Prostate gland (tissue), 2 donors: ENCODE data around the gene DBH. TPM values are rescaled to one million over a fixed set of nuclear protein-coding genes. Genes with fewer than 3 reads are reported as not detected.

Experiments
- DNase-seq: peaks from one replicate; pipeline ENCODE4 v3.0.0-alpha.2; 2019; ENCODE audit warnings: low spot score
- H3K27ac ChIP-seq, 2 donors: fragments of 200-600 bp; sonication (generic); 2 replicates each; pipeline ENCODE4 v1.5.1; 2017 to 2019
- H3K27me3 ChIP-seq: fragments of 200-600 bp; sonication (generic); replicated peaks from 2 replicates; pipeline ENCODE4 v1.5.1; 2019; ENCODE audit not compliant: insufficient read depth
- H3K36me3 ChIP-seq, 2 donors: fragments of 200-600 bp; sonication (generic); 1 replicate in 1 of 2; 2 replicates in 1 of 2; pipeline versions ENCODE4 v1.5.1 to v1.8.1; 2017 to 2019
- H3K4me1 ChIP-seq: fragments of 200-600 bp; sonication (generic); replicated peaks from 2 replicates; pipeline ENCODE4 v1.5.1; 2019
- H3K4me3 ChIP-seq, 2 donors: fragments of 200-600 bp; sonication (generic); 2 replicates each; pipeline ENCODE4 v1.5.1; 2017 to 2019
- H3K9me3 ChIP-seq: fragments of 200-600 bp; sonication (generic); 2 replicates; pipeline ENCODE4 v1.5.1; 2017
- POLR2A ChIP-seq: fragments of 450-650 bp; IDR thresholded peaks from one replicate; pipeline ENCODE4 v1.6.1; 2016; ENCODE audit warnings: antibody characterized with exemption, mild to moderate bottlenecking
- POLR2AphosphoS5 ChIP-seq: sonication (generic); formaldehyde crosslinking; IDR thresholded peaks from one replicate; pipeline ENCODE4 v1.6.1; 2017; ENCODE audit warnings: antibody characterized with exemption
- WGBS: methylation state at CpG from one replicate; pipeline ENCODE4 v1.1.5; 2018; 5-methylcytosine and 5-hydroxymethylcytosine counted together
- intact Hi-C: fragments of 100-400 bp; cut with DNase I; formaldehyde crosslinking; loops from one replicate; pipeline ENCODE4 v1.14.2; 2022
- total RNA-seq, 2 donors: library from RNA; depleted of rRNA; stranded (reverse); fragments of >200 nt; gene quantifications; one replicate each; pipeline ENCODE4 v1.1.0, GENCODE V29; 2016
- TF ChIP-seq, protein P1 (sequence below), 4 experiments: fragments of 200-600 bp in 2 of 4; fragments of 450-650 bp in 2 of 4; sonication (generic) in 2 of 4; IDR thresholded peaks; 1 replicate in 3 of 4; 2 replicates in 1 of 4; pipeline ENCODE4 v1.5.1; 2016 to 2019; ENCODE audit warnings: antibody characterized with exemption in 4 of 4, mild to moderate bottlenecking in 2 of 4, moderate library complexity in 2 of 4

DBH gene
- total RNA-seq, 2 donors from 2014 or later: not detected

DNA sequence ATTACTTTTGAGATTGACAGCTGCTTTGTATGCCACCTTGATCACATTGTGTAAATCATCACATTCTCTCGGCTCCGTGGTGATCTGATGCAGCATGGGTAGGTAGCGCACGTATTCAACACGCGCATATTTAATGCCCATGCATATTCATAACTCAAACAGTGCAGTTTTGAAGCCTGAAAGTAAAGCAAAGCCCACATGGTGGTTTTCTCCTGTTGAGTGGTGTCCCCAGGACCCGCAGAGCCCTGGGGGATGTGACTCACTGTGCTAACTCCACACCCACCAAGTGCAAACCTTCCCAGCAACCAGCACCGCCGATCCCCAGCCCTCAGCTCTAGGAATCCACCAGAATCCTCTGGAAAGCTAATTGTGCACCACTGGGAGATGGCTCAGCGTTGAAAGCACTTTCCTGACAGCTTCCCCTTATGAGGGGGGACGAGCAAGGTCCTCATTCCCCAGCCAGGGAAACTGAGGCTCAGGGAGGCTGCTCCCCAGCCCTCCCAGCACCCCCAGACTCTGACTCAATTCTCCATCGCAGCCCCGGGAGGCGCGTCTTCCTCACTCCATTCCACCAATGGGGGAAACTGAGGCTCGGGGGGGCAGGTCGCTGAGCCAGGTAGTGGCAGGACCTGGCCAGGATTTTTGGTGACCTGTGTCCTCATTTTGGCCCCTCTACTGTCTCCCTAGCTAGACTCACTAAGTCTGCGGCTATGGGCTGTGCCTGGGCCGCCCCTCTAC is 55.6 kb downstream of the DBH start:
- H3K27me3 ChIP-seq: no peaks in the 10 kb centered on the region
- no peak for DNase-seq
- no peaks in the 10 kb centered on the region for H3K36me3 ChIP-seq
- no peaks in the 10 kb centered on the region for H3K4me1 ChIP-seq
- no peak overlapping the region for H3K27ac ChIP-seq
- no peaks in the 10 kb centered on the region for H3K9me3 ChIP-seq
- no peak overlapping the region for H3K4me3 ChIP-seq
- 86% methylated on average over 19 of the region's 19 CpGs for WGBS
- TF ChIP-seq POLR2A (no peak), POLR2AphosphoS5 (no peak)
- TF ChIP-seq, protein P1, sequence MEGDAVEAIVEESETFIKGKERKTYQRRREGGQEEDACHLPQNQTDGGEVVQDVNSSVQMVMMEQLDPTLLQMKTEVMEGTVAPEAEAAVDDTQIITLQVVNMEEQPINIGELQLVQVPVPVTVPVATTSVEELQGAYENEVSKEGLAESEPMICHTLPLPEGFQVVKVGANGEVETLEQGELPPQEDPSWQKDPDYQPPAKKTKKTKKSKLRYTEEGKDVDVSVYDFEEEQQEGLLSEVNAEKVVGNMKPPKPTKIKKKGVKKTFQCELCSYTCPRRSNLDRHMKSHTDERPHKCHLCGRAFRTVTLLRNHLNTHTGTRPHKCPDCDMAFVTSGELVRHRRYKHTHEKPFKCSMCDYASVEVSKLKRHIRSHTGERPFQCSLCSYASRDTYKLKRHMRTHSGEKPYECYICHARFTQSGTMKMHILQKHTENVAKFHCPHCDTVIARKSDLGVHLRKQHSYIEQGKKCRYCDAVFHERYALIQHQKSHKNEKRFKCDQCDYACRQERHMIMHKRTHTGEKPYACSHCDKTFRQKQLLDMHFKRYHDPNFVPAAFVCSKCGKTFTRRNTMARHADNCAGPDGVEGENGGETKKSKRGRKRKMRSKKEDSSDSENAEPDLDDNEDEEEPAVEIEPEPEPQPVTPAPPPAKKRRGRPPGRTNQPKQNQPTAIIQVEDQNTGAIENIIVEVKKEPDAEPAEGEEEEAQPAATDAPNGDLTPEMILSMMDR (IDR thresholded peaks at IDR 0.05): no peak
- intact Hi-C loops: no loop called here

DNA sequence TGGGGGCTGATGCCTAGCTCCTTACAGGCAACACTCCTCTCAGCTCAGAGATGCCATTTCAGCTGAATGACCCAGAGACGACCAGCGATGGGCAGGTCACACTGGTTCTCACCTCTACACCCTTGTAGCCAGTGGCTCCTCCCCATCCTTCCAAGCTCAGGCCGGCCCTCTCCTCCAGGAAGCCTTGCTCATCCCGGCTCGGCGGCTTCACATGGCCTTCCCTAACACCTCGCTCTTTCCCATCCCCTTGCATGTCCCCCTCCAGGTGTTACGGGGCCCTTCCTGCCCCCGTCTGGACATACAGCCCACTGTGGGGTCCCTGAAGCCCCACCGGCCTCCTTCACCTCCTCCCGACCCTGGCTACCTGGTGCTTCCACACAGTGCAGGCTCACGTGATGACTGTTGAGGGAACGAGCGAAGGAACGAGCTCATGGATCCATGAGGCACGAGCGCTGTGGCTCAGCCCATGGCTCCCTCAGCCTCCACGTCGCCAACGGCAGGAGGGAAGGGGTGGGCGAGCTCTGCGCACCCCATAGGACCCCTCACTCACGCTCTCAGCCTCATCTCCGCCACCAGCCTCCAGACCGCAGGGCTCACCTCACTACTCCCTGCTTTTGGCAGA is 56.3 kb downstream of the DBH start:
- 94% methylated on average over 25 of the region's 25 CpGs for WGBS
- H3K27ac ChIP-seq: no peak overlapping the region
- TF ChIP-seq POLR2A: no peak
- TF ChIP-seq, protein P1 (IDR thresholded peaks at IDR 0.05): no peak
- no peak for TF ChIP-seq POLR2AphosphoS5
- intact Hi-C loops: no loop called here
- H3K4me1 ChIP-seq: no peaks in the 10 kb centered on the region
- no peaks in the 10 kb centered on the region for H3K36me3 ChIP-seq
- no peak for DNase-seq
- H3K4me3 ChIP-seq: no peak overlapping the region
- H3K27me3 ChIP-seq: no peaks in the 10 kb centered on the region
- H3K9me3 ChIP-seq: no peaks in the 10 kb centered on the region

DNA sequence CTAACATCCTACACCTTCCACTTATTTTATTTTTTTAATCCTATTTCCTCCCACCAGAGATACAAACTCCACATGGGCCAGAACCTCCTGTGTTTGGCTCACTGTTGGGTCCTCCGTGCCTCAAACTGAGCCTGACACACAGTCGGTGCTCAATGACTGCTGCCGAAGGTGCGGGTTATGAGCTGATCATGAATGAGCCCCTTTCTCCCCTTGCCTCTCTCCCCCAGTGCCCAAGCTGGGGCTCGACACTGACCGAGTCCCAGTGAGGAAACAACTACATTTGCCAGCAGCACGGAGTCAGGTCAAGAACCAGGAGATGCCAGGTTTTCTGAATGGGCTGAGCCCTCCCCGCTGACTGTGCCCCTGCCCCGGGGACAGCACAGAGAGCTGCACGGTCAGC is 57.0 kb downstream of the DBH start:
- DNase-seq: no peak
- TF ChIP-seq POLR2AphosphoS5: no peak
- TF ChIP-seq, protein P1 (IDR thresholded peaks at IDR 0.05): no peak
- no peak for TF ChIP-seq POLR2A
- no peaks in the 10 kb centered on the region for H3K36me3 ChIP-seq
- intact Hi-C loops: no loop called here
- no peak overlapping the region for H3K27ac ChIP-seq
- no peak overlapping the region for H3K4me3 ChIP-seq
- WGBS: over 99% methylated on average over 9 of the region's 10 CpGs
- no peaks in the 10 kb centered on the region for H3K4me1 ChIP-seq
- no peaks in the 10 kb centered on the region for H3K27me3 ChIP-seq
- H3K9me3 ChIP-seq: no peaks in the 10 kb centered on the region

DNA sequence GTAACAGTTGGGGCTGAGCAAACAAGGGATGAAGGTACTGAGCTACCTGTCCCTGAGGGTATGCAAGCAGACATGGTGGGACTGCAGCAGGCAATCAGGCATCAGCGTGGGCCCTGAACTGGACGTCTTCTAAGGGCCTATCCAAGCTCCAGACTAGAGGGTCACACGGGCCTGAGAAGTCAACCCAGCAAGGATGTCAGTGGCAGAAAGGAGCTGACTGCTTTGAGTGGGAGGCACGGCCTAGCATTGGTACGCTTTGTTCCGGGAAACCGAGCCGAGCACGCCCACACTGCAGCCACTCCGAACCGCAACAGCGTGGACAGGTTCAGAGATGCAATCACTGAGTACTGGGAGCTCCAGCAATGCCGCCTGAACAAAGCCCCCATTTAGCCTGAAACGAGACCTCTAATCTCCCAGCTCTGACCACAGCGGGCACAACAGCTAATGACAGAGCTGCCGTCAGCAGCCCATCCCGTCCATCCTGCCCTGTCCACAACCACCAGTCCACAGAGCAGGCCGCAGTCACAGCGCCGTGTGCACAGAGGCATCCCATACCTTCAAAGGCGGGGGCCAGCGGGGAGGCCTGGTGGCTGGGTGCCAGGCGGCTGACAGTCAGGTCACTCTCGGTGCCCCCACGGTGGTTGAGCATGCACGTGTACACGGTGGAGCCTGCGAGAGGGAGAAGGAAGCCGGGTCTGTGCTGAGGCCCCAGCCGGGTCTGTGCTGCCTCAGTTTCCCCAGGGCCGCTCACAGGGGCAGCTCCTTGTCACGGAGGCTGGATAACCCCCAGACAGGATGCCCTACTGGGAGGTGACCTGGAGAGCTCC is 57.8 kb downstream of the DBH start:
- Histone ChIP-seq H3K27me3 (no peaks in the 10 kb centered on the region), H3K4me3 (no peak overlapping the region), H3K4me1 (no peaks in the 10 kb centered on the region), H3K27ac (no peak overlapping the region), H3K9me3 (no peaks in the 10 kb centered on the region), H3K36me3 (no peaks in the 10 kb centered on the region)
- 89% methylated on average over 32 of the region's 32 CpGs for WGBS
- TF ChIP-seq, protein P1 (IDR thresholded peaks at IDR 0.05): no peak
- TF ChIP-seq POLR2A (no peak), POLR2AphosphoS5 (no peak)
- intact Hi-C loops: no loop called here
- no peak for DNase-seq
